Testis (tissue), 2 donors: ENCODE results near the gene ULK3.

Experiments used
- CTCF ChIP-seq, 3 experiments: fragments of 450-650 bp in 2 of 3; fragments of 200-600 bp in 1 of 3; sonication (generic) in 1 of 3; IDR thresholded peaks; one replicate each; pipeline ENCODE4 v1.5.1; 2016 to 2019; ENCODE audit warnings: antibody characterized with exemption in 3 of 3, mild to moderate bottlenecking in 2 of 3, moderate library complexity in 1 of 3
- POLR2A ChIP-seq: fragments of 450-650 bp; IDR thresholded peaks from one replicate; pipeline ENCODE4 v1.6.1; 2017; ENCODE audit warnings: antibody characterized with exemption, mild to moderate bottlenecking, moderate library complexity

DNA sequence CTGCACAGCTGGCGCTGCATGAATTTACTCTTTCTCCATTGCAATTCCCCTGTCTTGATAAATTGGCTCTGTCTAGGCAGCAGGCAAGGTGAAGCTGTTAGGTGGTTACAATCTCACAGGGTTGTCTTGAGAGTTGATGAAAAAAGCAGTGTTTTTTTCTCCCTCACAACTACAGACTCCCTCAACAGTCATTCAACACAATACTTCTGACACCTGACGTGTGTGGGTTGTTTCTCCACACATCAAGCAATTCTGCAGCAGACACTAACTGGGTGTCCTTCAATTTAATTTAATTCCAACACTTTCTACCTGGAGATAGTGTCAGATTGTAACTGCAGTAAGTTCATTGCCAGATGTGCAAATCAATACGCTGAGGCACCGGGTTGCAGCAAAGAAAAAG lies 35.3 kb upstream of the ULK3 start:
- no peak for TF ChIP-seq CTCF (IDR thresholded peaks at IDR 0.05)
- no peak for TF ChIP-seq POLR2A
